ENCODE measurements around the gene DCTN2. TPM values are rescaled to one million over a fixed set of nuclear protein-coding genes. Genes with fewer than 3 reads are reported as not detected.

Gene DCTN2
- total and polyA plus RNA-seq, 7 experiments from 2014 or later: 52.1 to 78.8 (median 63.0) TPM

GRCh38 chr12:57584050-57584449 lies 37.1 kb upstream of the DCTN2 start:
- H3K9me3 Mint-ChIP-seq: peaks cover 0 to 1% (median 0%) of the 10 kb centered on the region in 11 donors
- H3K27ac ChIP-seq (ENCODE audit: low read depth, low read length): no peak overlapping the region
- DNase-seq (no peak), ATAC-seq (no peak)
- intact Hi-C loops (cut with micrococcal nuclease): no loop called here
- no peak overlapping the region for H3K4me3 Mint-ChIP-seq
- CTCF ChIA-PET: interaction anchor here (0.7 to 7.6 kb wide), 19 partner anchors 9 to 243 kb away, joined by 3 to 72 read pairs (median 5); partner anchors contain the start of gene GLI1
- peaks cover 5 to 15% (median 6%) of the 10 kb centered on the region in 7 donors for H3K4me1 Mint-ChIP-seq
- POLR2A ChIA-PET: interaction anchor here (1.2 to 1.3 kb wide), 2 partner anchors 37 to 38 kb away, joined by 3 to 5 read pairs; no protein-coding TSS in a partner anchor
- H3K4me1 ChIP-seq (ENCODE audit: control insufficient read depth in 2 of 2, insufficient read depth in 2 of 2, low read length in 2 of 2): no peaks in the 10 kb centered on the region
- peak overlapping the region in 2 of 9 donors; percentile 8 to 20 for H3K27ac Mint-ChIP-seq
- H3K4me3 ChIP-seq (ENCODE audit: low read length): no peak overlapping the region
- H3K36me3 ChIP-seq (ENCODE audit: control insufficient read depth in 2 of 3, insufficient read depth in 3 of 3, low read length in 3 of 3): no peaks in the 10 kb centered on the region
- no peaks in the 10 kb centered on the region for H3K36me3 Mint-ChIP-seq
- peaks cover 0 to 18% (median 14%) of the 10 kb centered on the region in 5 donors for H3K27me3 Mint-ChIP-seq
- no peaks in the 10 kb centered on the region for H3K9me3 ChIP-seq (ENCODE audit: control insufficient read depth in 2 of 3, low read length in 3 of 3)
- H3K27me3 ChIP-seq (ENCODE audit: control insufficient read depth in 2 of 2, insufficient read depth in 2 of 2, low read length in 2 of 2): no peaks in the 10 kb centered on the region

- intact Hi-C loops (cut with micrococcal nuclease): loop anchor here (1.0 to 2.0 kb wide), 9 partner anchors 8 to 322 kb away; partner anchors contain the start of genes B4GALNT1 (in 2 of the 2), PIP4K2C (in 2 of the 2), GLI1 (in 1 of the 2) and MBD6 (in 1 of the 2)
Observed at GRCh38 chr12:57583008-57583831, 36.2 kb upstream of the DCTN2 start.

DNA sequence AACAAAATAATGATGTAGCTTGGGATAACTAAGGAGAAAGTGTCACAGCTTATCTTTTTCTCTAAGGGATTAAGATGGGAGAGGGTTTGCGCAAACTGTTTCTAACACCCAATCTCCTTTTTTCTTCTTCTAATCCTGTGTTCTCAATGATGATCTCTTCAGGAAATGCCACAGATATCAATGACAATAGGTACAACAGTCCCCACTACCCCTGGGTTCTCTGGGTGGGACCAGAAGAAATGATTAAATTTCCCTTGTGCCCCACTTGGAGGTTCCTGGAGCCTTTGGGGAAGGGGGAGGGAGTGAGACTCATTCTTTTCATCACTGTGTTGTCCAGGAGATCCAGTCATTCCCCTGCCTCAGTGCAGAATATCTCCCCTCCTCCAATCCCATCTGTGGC lies 35.4 kb upstream of the DCTN2 start:
- POLR2A ChIA-PET: no interaction called here
- Mint-ChIP-seq H3K27me3 (peaks cover 0 to 18% (median 14%) of the 10 kb centered on the region in 5 donors), H3K4me1 (peaks cover 5 to 15% (median 6%) of the 10 kb centered on the region in 7 donors), H3K27ac (no peak overlapping the region), H3K4me3 (no peak overlapping the region), H3K36me3 (no peaks in the 10 kb centered on the region), H3K9me3 (peaks cover 0 to 1% (median 0%) of the 10 kb centered on the region in 11 donors)
- DNase-seq: no peak
- no peak overlapping the region for H3K4me3 ChIP-seq (ENCODE audit: low read length)
- CTCF ChIA-PET: interaction anchor here (0.6 to 7.6 kb wide), 15 partner anchors 9 to 221 kb away, joined by 3 to 72 read pairs (median 4); partner anchors contain the start of gene GLI1
- H3K4me1 ChIP-seq (ENCODE audit: control insufficient read depth in 2 of 2, insufficient read depth in 2 of 2, low read length in 2 of 2): no peaks in the 10 kb centered on the region
- no peak for ATAC-seq
- no peak overlapping the region for H3K27ac ChIP-seq (ENCODE audit: low read depth, low read length)
- no peaks in the 10 kb centered on the region for H3K27me3 ChIP-seq (ENCODE audit: control insufficient read depth in 2 of 2, insufficient read depth in 2 of 2, low read length in 2 of 2)
- intact Hi-C loops (cut with micrococcal nuclease): loop anchor here in 1 of 2 donors (2.0 kb wide), 1 partner anchor 60 kb away; the partner anchor contains the start of gene MBD6
- no peaks in the 10 kb centered on the region for H3K9me3 ChIP-seq (ENCODE audit: control insufficient read depth in 2 of 3, low read length in 3 of 3)
- H3K36me3 ChIP-seq (ENCODE audit: control insufficient read depth in 2 of 3, insufficient read depth in 3 of 3, low read length in 3 of 3): no peaks in the 10 kb centered on the region

More at GRCh38 chr12:57583008-57583831, 36.2 kb upstream of the DCTN2 start:
- Mint-ChIP-seq H3K4me3 (no peak overlapping the region), H3K9me3 (peaks cover 0 to 1% (median 0%) of the 10 kb centered on the region in 11 donors), H3K27ac (peak overlapping the region in 1 of 9 donors; percentile 78), H3K36me3 (no peaks in the 10 kb centered on the region), H3K4me1 (peaks cover 5 to 15% (median 6%) of the 10 kb centered on the region in 7 donors), H3K27me3 (peaks cover 0 to 18% (median 14%) of the 10 kb centered on the region in 5 donors)
- no peaks in the 10 kb centered on the region for H3K36me3 ChIP-seq (ENCODE audit: control insufficient read depth in 2 of 3, insufficient read depth in 3 of 3, low read length in 3 of 3)
- no peak overlapping the region for H3K27ac ChIP-seq (ENCODE audit: low read depth, low read length)
- no peaks in the 10 kb centered on the region for H3K4me1 ChIP-seq (ENCODE audit: control insufficient read depth in 2 of 2, insufficient read depth in 2 of 2, low read length in 2 of 2)
- no peak overlapping the region for H3K4me3 ChIP-seq (ENCODE audit: low read length)
- ChIA-PET CTCF (interaction anchor here (0.6 to 7.6 kb wide), 31 partner anchors 8 to 1485 kb away, joined by 3 to 72 read pairs (median 4); partner anchors contain the start of genes GLI1 and OS9), POLR2A (interaction anchor here (1.2 to 1.3 kb wide), 2 partner anchors 37 to 39 kb away, joined by 3 to 5 read pairs; no protein-coding TSS in a partner anchor)
- no peaks in the 10 kb centered on the region for H3K27me3 ChIP-seq (ENCODE audit: control insufficient read depth in 2 of 2, insufficient read depth in 2 of 2, low read length in 2 of 2)
- ATAC-seq (peak; percentile 100), DNase-seq (peak; percentile 24 to 79 (median 71))
- no peaks in the 10 kb centered on the region for H3K9me3 ChIP-seq (ENCODE audit: control insufficient read depth in 2 of 3, low read length in 3 of 3)

- ChIA-PET CTCF (interaction anchor here (0.6 to 7.6 kb wide), 8 partner anchors 10 to 1537 kb away, joined by 3 to 72 read pairs (median 4); no protein-coding TSS in a partner anchor), POLR2A (interaction anchor here (0.5 to 0.9 kb wide), 3 partner anchors 46 to 296 kb away, joined by 3 to 4 read pairs (median 3); no protein-coding TSS in a partner anchor)
- no peak overlapping the region for H3K27ac ChIP-seq (ENCODE audit: low read depth, low read length)
- H3K4me1 Mint-ChIP-seq: peaks cover 5 to 15% (median 6%) of the 10 kb centered on the region in 7 donors
- H3K4me3 ChIP-seq (ENCODE audit: low read length): no peak overlapping the region
- H3K36me3 Mint-ChIP-seq: no peaks in the 10 kb centered on the region
- DNase-seq (no peak), ATAC-seq (no peak)
- intact Hi-C loops (cut with micrococcal nuclease): loop anchor here in 1 of 2 donors (2.0 kb wide), 1 partner anchor 59 kb away; the partner anchor contains the start of gene MBD6
- peaks cover 0 to 18% (median 14%) of the 10 kb centered on the region in 5 donors for H3K27me3 Mint-ChIP-seq
- H3K9me3 ChIP-seq (ENCODE audit: control insufficient read depth in 2 of 3, low read length in 3 of 3): no peaks in the 10 kb centered on the region
- H3K27me3 ChIP-seq (ENCODE audit: control insufficient read depth in 2 of 2, insufficient read depth in 2 of 2, low read length in 2 of 2): no peaks in the 10 kb centered on the region
- peaks cover 0 to 1% (median 0%) of the 10 kb centered on the region in 11 donors for H3K9me3 Mint-ChIP-seq
- H3K36me3 ChIP-seq (ENCODE audit: control insufficient read depth in 2 of 3, insufficient read depth in 3 of 3, low read length in 3 of 3): no peaks in the 10 kb centered on the region
- H3K4me3 Mint-ChIP-seq: no peak overlapping the region
- H3K27ac Mint-ChIP-seq: no peak overlapping the region
- H3K4me1 ChIP-seq (ENCODE audit: control insufficient read depth in 2 of 2, insufficient read depth in 2 of 2, low read length in 2 of 2): no peaks in the 10 kb centered on the region
Observed at GRCh38 chr12:57581802-57582201, 34.8 kb upstream of the DCTN2 start.

- POLR2A ChIA-PET: interaction anchor here (1.1 to 1.9 kb wide), 2 partner anchors 11 to 41 kb away, joined by 4 to 6 read pairs; no protein-coding TSS in a partner anchor
- CTCF ChIA-PET: interaction anchor here (1.3 to 7.6 kb wide), 4 partner anchors 32 to 117 kb away, joined by 3 to 72 read pairs (median 4); no protein-coding TSS in a partner anchor
- peaks cover 0 to 1% (median 0%) of the 10 kb centered on the region in 11 donors for H3K9me3 Mint-ChIP-seq
- H3K27ac Mint-ChIP-seq: no peak overlapping the region
- peaks cover 0 to 14% (median 14%) of the 10 kb centered on the region in 5 donors for H3K27me3 Mint-ChIP-seq
- H3K4me3 Mint-ChIP-seq: no peak overlapping the region
- no peak overlapping the region for H3K27ac ChIP-seq (ENCODE audit: low read depth, low read length)
- ATAC-seq: no peak
- peaks cover 5 to 15% (median 6%) of the 10 kb centered on the region in 7 donors for H3K4me1 Mint-ChIP-seq
- no peak overlapping the region for H3K4me3 ChIP-seq (ENCODE audit: low read length)
- intact Hi-C loops (cut with micrococcal nuclease): no loop called here
- DNase-seq: no peak
- H3K4me1 ChIP-seq (ENCODE audit: control insufficient read depth in 2 of 2, insufficient read depth in 2 of 2, low read length in 2 of 2): no peaks in the 10 kb centered on the region
- H3K27me3 ChIP-seq (ENCODE audit: control insufficient read depth in 2 of 2, insufficient read depth in 2 of 2, low read length in 2 of 2): no peaks in the 10 kb centered on the region
- no peaks in the 10 kb centered on the region for H3K36me3 ChIP-seq (ENCODE audit: control insufficient read depth in 2 of 3, insufficient read depth in 3 of 3, low read length in 3 of 3)
- peaks cover 0 to 5% (median 0%) of the 10 kb centered on the region in 5 donors for H3K36me3 Mint-ChIP-seq
- no peaks in the 10 kb centered on the region for H3K9me3 ChIP-seq (ENCODE audit: control insufficient read depth in 2 of 3, low read length in 3 of 3)
Observed at GRCh38 chr12:57580466-57580795, 33.4 kb upstream of the DCTN2 start.
